BLaER1 (cell line): ENCODE measurements around the gene WDR90.

Experiments
- H3K27ac ChIP-seq: shearing (Covaris generic); formaldehyde crosslinking; 2 replicates; pipeline ENCODE4 v1.8.1; 2022
- H3K27me3 ChIP-seq: shearing (Covaris generic); formaldehyde crosslinking; 2 replicates; pipeline ENCODE4 v1.8.1; 2022
- H3K36me3 ChIP-seq: shearing (Covaris generic); formaldehyde crosslinking; 2 replicates; pipeline ENCODE4 v1.8.1; 2022
- H3K4me1 ChIP-seq: shearing (Covaris generic); formaldehyde crosslinking; 2 replicates; pipeline ENCODE4 v1.8.1; 2022
- H3K4me2 ChIP-seq: shearing (Covaris generic); formaldehyde crosslinking; 2 replicates; pipeline ENCODE4 v1.8.1; 2022
- H3K4me3 ChIP-seq: shearing (Covaris generic); formaldehyde crosslinking; 2 replicates; pipeline ENCODE4 v1.8.1; 2022
- H3K9ac ChIP-seq: shearing (Covaris generic); formaldehyde crosslinking; 2 replicates; pipeline ENCODE4 v1.8.1; 2022
- H3K9me3 ChIP-seq: shearing (Covaris generic); formaldehyde crosslinking; 2 replicates; pipeline ENCODE4 v1.8.1; 2022
- H4K20me1 ChIP-seq: shearing (Covaris generic); formaldehyde crosslinking; 2 replicates; pipeline ENCODE4 v1.8.1; 2022
- Cebpa-rat ChIP-seq: shearing (Covaris generic); IDR thresholded peaks from 2 replicates; pipeline ENCODE4 v1.8.1; 2022

The WDR90 gene

GRCh38 chr16:645852-646678, 3.1 kb upstream of the WDR90 start:
- 0 out of 2 replicates have a peak overlapping the region, but pooled peaks have one; percentile 91 for H3K4me2 ChIP-seq
- peaks cover 58% of the 10 kb centered on the region for H4K20me1 ChIP-seq
- peaks cover 76% of the 10 kb centered on the region for H3K4me1 ChIP-seq
- 0 out of 2 replicates have a peak overlapping the region, but pooled peaks have one; percentile 15 for H3K9ac ChIP-seq
- no peak for TF ChIP-seq Cebpa-rat
- H3K27me3 ChIP-seq, result no peaks in the 10 kb centered on the region
- H3K27ac ChIP-seq, result peak overlapping the region; percentile 31; the same call in 1 of the 2 replicates
- peaks cover 17% of the 10 kb centered on the region for H3K36me3 ChIP-seq
- no peak overlapping the region for H3K4me3 ChIP-seq
- no peaks in the 10 kb centered on the region for H3K9me3 ChIP-seq

- no peak for TF ChIP-seq Cebpa-rat
- Histone ChIP-seq H3K27ac (no peak overlapping the region), H3K9me3 (no peaks in the 10 kb centered on the region), H4K20me1 (peaks cover 58% of the 10 kb centered on the region), H3K4me1 (peaks cover 73% of the 10 kb centered on the region), H3K9ac (0 out of 2 replicates have a peak overlapping the region, but pooled peaks have one; percentile 15), H3K4me3 (no peak overlapping the region), H3K4me2 (peak overlapping the region; percentile 91), H3K27me3 (no peaks in the 10 kb centered on the region), H3K36me3 (peaks cover 20% of the 10 kb centered on the region)
Observed at GRCh38 chr16:646679-647172, 2.4 kb upstream of the WDR90 start.

- H3K4me3 ChIP-seq, result no peak overlapping the region
- H3K9ac ChIP-seq, result 0 out of 2 replicates have a peak overlapping the region, but pooled peaks have one; percentile 15
- no peak overlapping the region for H3K27ac ChIP-seq
- H3K9me3 ChIP-seq, result no peaks in the 10 kb centered on the region
- peak overlapping the region; percentile 91 for H3K4me2 ChIP-seq
- no peaks in the 10 kb centered on the region for H3K27me3 ChIP-seq
- H3K36me3 ChIP-seq, result peaks cover 27% of the 10 kb centered on the region
- TF ChIP-seq Cebpa-rat, result no peak
- peaks cover 72% of the 10 kb centered on the region for H3K4me1 ChIP-seq
- peaks cover 58% of the 10 kb centered on the region for H4K20me1 ChIP-seq
Observed at GRCh38 chr16:647173-647902, 1.8 kb upstream of the WDR90 start.

GRCh38 chr16:648071-648780, 939 bp upstream of the WDR90 start:
- H3K4me2 ChIP-seq, result peak overlapping the region; percentile 91
- H3K4me3 ChIP-seq, result peak overlapping the region; percentile 86
- H3K36me3 ChIP-seq, result peaks cover 35% of the 10 kb centered on the region
- peaks cover 50% of the 10 kb centered on the region for H4K20me1 ChIP-seq
- no peaks in the 10 kb centered on the region for H3K27me3 ChIP-seq
- no peaks in the 10 kb centered on the region for H3K9me3 ChIP-seq
- H3K9ac ChIP-seq, result peak overlapping the region; percentile 88
- H3K4me1 ChIP-seq, result peaks cover 64% of the 10 kb centered on the region
- TF ChIP-seq Cebpa-rat, result no peak
- H3K27ac ChIP-seq, result peak overlapping the region; percentile 88

GRCh38 chr16:649631-650030, 466 bp downstream of the WDR90 start:
- Histone ChIP-seq H3K4me3 (peak overlapping the region; percentile 86), H3K27me3 (no peaks in the 10 kb centered on the region), H3K9ac (peak overlapping the region; percentile 88), H3K27ac (peak overlapping the region; percentile 88), H3K4me2 (peak overlapping the region; percentile 91), H3K9me3 (no peaks in the 10 kb centered on the region), H3K4me1 (peaks cover 50% of the 10 kb centered on the region), H3K36me3 (peaks cover 46% of the 10 kb centered on the region), H4K20me1 (peaks cover 36% of the 10 kb centered on the region)
- TF ChIP-seq Cebpa-rat, result no peak

DNA sequence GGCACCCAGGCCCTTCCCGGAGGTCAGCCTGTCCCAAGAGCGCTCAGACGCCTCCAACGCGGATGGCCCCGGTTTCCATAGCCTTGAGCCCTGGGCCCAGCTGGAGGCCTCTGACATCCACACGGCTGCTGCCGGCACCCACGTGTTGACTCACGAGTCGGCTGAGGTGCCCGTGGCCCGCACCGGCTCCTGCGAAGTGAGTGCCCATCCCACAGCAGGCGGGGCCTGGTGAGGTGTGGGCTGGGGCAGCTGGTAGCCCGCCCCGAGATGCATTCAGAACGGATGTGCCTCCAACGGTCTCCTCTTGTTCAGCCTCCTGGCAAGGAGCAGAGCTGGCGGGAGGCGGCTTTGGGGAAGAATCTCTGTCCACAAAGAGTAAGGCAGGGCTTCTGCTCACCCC, 2.7 kb downstream of the WDR90 start:
- Histone ChIP-seq H3K27me3 (no peaks in the 10 kb centered on the region), H4K20me1 (peaks cover 15% of the 10 kb centered on the region), H3K27ac (no peak overlapping the region), H3K9me3 (no peaks in the 10 kb centered on the region), H3K4me2 (no peak overlapping the region), H3K36me3 (peaks cover 57% of the 10 kb centered on the region), H3K4me1 (peaks cover 31% of the 10 kb centered on the region), H3K9ac (no peak overlapping the region), H3K4me3 (no peak overlapping the region)
- TF ChIP-seq Cebpa-rat, result no peak

DNA sequence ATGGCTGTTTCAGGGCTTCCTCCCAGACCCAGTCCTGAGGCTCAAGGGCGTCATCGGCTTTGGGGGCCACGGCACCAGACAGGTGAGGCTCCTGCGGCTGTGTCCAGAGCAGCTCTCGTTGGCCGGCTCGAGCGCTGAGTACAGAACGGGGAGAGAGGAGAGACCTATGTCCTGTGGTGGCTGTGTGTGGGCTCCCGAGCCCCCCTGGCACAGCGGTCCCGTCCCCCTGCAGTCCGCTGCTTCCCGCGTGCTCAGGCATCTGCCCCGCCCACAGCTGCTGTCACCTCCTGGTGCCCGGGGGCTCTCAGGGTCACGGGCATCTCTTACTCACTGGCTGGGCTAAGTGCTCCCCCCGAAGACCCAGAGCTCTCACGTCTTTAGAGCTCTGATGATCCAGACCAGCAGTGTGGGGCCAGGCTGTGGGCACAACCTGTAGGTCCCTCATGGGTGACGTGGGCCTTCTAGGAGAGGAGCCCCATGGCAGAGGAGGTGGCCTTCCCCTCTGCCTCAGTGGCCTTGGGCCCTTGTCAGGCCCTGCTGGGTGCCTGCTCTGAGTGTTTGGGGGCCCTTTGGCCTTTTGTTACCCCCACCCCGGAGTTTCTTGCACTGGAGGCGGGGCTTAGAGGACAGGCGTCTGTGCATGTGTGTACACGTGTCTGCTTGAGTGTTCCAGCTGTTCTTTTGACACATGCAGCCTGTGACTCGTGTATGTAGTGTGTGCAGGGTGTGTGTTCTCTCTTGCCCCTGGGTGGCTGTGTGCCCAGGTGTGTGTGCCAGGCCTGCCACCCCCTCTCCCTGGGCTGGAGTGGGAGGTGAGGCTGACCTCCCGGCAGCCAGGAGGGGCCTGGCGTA, 3.5 kb downstream of the WDR90 start:
- H3K4me2 ChIP-seq, result no peak overlapping the region
- peaks cover 58% of the 10 kb centered on the region for H3K36me3 ChIP-seq
- H3K9ac ChIP-seq, result 0 out of 2 replicates have a peak overlapping the region, but pooled peaks have one; percentile 15
- no peak for TF ChIP-seq Cebpa-rat
- peaks cover 6% of the 10 kb centered on the region; the same call in 1 of the 2 replicates for H4K20me1 ChIP-seq
- H3K4me3 ChIP-seq, result no peak overlapping the region
- H3K27ac ChIP-seq, result no peak overlapping the region
- peaks cover 23% of the 10 kb centered on the region for H3K4me1 ChIP-seq
- no peaks in the 10 kb centered on the region for H3K9me3 ChIP-seq
- H3K27me3 ChIP-seq, result no peaks in the 10 kb centered on the region

DNA sequence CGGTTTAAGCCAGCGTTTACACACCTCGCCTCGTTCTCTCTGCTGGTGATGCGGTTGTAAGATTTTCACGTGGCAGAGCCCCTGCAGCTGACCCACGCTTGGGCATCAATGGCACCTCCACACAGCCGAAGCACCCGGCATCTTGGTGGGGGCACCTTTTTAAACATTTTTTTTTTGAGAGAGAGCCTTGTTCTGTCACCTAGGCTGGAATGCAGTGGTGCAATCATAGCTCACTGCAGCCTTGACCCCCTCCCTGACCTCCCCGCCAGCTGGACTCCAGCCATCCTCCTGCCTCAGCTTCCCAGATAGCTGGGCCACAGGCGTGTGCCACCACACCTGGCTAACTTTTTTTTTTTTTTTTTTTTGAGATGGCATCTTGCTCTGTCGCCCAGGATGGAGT, 4.9 kb downstream of the WDR90 start:
- TF ChIP-seq Cebpa-rat, result no peak
- H3K27me3 ChIP-seq, result no peaks in the 10 kb centered on the region
- peaks cover 71% of the 10 kb centered on the region for H3K36me3 ChIP-seq
- no peak overlapping the region for H3K4me3 ChIP-seq
- no peaks in the 10 kb centered on the region for H4K20me1 ChIP-seq
- peaks cover 11% of the 10 kb centered on the region for H3K4me1 ChIP-seq
- no peaks in the 10 kb centered on the region for H3K9me3 ChIP-seq
- H3K4me2 ChIP-seq, result no peak overlapping the region
- no peak overlapping the region for H3K27ac ChIP-seq
- H3K9ac ChIP-seq, result no peak overlapping the region

GRCh38 chr16:657487-657886, 8.3 kb downstream of the WDR90 start:
- Histone ChIP-seq H3K4me3 (no peak overlapping the region), H3K4me1 (peaks cover 19% of the 10 kb centered on the region), H3K27ac (no peak overlapping the region), H3K9ac (no peak overlapping the region), H4K20me1 (no peaks in the 10 kb centered on the region), H3K4me2 (no peak overlapping the region), H3K36me3 (peaks cover 74% of the 10 kb centered on the region), H3K27me3 (no peaks in the 10 kb centered on the region), H3K9me3 (no peaks in the 10 kb centered on the region)
- no peak for TF ChIP-seq Cebpa-rat
